GM18508 (cell line): ENCODE results near the gene CDK6.
A peak's percentile ranks its signal among the peaks of the same experiment; 100 is the strongest.
"Not testable (repeated sequence)": the region's sequence is repeated elsewhere in the genome, so short reads cannot be mapped to it uniquely, and the experiment has no call there.

Experiments
- ATAC-seq: cut with Tn5 transposase; IDR thresholded peaks from one replicate; pipeline ENCODE4 v1.9.1; 2021; ENCODE audit warnings: moderate number of reproducible peaks; ENCODE audit not compliant: insufficient read depth, unreplicated experiment

The CDK6 gene

DNA sequence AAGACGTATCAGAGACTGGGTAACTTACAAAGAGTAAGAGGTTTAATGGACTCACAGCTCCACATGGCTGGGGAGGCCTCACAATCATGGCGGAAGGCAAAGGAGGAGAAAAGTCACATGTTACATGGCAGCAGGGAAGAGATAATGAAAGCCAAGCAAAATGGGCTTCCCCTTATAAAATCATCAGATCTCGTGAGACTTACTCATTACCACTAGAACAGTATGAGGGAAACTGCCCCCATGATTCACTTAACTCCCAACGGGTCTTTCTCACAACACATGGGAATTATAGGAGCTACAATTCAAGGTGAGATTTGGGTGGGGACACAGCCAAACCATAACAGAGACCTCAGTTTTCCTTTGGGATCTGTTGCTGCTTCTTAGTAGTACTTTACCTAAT lies 92.2 kb downstream of the CDK6 start:
- ATAC-seq = not testable (repeated sequence)

- ATAC-seq = no peak
Observed at GRCh38 chr7:92742186-92742585, 94.2 kb downstream of the CDK6 start.

- ATAC-seq = no peak
Observed at GRCh38 chr7:92740700-92741126, 95.7 kb downstream of the CDK6 start.

GRCh38 chr7:92740134-92740533 lies 96.2 kb downstream of the CDK6 start:
- no peak for ATAC-seq

GRCh38 chr7:92739091-92739490 lies 97.3 kb downstream of the CDK6 start:
- ATAC-seq = no peak

DNA sequence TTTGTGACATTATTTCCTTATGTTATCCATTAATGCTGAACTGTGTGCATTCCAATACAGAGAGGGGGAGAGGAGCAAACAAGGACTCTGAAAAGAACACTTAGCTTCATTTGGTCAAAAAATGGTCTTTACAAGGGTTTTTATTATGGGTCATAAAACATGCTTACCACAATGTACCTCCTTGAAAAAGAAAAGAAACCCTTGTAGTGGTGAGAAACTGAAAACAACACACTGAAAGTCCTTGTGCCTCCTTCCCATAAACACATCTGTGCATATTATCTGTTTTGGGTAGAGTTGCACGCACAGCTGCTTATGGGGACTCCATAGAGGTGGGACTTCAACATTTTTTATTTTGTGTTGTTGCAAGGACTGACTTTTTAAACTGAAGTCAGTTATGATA lies 98.7 kb downstream of the CDK6 start:
- ATAC-seq = no peak

GRCh38 chr7:92736870-92737269 lies 99.5 kb downstream of the CDK6 start:
- no peak for ATAC-seq

- no peak for ATAC-seq
Observed at GRCh38 chr7:92735707-92736106, 100.7 kb downstream of the CDK6 start.

GRCh38 chr7:92732316-92733036 lies 103.9 kb downstream of the CDK6 start:
- no peak for ATAC-seq

GRCh38 chr7:92731335-92732063 lies 104.9 kb downstream of the CDK6 start:
- ATAC-seq = peak; percentile 51

DNA sequence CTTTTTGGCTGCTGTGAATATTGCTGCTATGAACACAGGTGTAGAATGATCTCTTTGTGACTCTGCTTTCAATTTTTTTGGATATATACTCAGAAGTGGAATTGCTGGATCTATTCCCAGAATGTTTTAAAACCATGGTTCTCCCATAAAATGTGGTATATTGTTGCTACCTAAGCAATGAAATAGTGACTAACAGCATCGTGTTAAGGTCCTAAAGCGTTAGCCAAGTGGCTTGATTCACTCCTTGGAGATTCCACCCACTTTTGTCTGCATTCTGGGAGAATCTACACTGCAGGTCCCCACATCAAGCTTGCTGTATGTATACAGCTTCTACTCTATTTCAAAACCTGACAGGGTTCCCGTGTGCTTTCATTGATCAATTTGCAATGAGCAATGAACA lies 105.6 kb downstream of the CDK6 start:
- ATAC-seq = no peak

GRCh38 chr7:92729751-92730150 lies 106.6 kb downstream of the CDK6 start:
- no peak for ATAC-seq

- no peak for ATAC-seq
Observed at GRCh38 chr7:92729172-92729571, 107.2 kb downstream of the CDK6 start.

DNA sequence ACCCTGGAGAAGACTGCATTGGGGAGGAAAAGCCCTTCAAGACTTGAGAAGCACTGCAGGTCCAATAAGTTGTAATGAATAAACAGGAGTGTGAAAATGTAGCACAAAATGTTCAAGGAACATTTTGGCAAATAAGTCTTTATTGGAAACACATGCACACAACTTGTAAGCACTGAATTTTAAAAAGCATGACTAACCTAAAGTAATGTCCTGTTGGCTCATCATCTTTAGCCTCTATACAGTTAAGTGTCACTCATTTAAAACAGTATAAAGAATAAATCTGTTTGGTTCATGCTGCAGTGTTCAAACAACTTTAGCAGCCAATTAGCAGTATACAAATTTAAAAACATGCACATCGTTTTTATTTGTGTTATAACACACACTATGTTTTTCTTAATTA lies 108.6 kb downstream of the CDK6 start:
- no peak for ATAC-seq

DNA sequence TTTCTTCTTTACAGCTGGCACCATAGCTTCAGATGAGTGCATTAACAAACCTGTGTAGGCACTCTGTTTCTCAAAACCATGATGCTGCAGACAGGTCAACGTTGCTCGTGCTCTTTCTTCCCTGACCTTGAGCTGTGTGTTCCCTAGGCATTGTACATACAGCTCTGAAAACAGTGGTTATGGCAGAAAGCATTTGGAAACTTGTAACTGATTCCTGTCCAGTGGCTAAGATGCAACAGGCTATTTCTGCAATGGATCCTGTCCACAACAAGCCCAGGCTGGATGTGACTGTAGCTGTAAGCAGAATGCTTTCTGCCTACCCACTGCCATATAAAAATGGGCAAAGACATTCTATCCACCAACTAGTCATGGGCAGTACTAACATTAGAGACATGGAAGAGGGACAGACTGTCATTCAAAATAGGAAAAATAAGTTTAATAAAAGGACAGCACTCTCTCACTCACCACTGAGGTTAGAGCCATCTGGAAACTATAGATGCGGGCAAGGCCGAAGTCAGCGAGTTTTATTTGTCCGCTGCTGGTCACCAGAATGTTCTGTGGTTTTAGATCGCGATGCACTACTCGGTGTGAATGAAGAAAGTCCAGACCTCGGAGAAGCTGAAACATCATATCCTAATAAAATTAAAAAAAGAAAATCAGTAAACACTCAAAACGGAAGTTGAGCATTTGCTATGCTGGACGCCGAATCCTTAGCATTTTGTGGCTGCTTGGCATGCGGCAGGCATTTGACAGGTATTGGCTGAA lies 111.0 kb downstream of the CDK6 start:
- no peak for ATAC-seq

DNA sequence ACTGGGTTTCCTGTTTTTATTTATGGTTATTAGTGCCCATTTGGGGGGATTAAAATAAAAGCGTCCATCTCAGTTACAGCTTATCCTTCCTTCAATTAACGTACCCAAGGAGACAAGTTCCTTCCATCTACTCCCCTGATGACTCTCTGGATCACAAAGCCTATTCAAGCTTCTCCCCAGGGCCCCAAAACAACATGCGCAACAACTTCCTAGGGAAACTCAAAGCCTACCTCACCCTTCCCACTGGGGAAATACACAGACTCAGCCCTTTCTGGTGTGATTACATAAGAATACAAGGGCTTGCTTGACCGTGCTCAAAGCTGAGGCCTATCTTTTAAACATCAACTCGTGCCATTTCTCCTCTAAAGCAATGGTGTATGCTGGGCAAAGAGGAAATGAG lies 112.4 kb downstream of the CDK6 start:
- ATAC-seq = no peak

DNA sequence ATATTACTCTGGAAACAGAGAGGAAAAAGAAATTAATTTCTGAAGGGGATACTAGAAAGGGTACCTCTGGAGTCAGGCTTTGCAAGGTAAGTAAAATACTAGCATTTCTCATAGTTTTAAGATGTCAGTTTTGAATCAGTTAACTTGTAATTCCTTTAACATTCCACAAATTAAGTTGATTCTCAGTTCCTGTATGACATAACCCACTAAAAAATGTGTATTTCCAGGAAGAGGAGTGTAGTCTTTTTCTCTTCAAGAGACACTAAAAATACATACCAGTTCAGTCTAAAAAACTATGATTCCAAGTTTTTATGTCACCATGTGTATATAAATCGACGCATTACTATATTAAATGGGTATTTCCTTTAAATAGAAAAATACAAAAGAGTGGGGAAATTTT lies 113.2 kb downstream of the CDK6 start:
- no peak for ATAC-seq

DNA sequence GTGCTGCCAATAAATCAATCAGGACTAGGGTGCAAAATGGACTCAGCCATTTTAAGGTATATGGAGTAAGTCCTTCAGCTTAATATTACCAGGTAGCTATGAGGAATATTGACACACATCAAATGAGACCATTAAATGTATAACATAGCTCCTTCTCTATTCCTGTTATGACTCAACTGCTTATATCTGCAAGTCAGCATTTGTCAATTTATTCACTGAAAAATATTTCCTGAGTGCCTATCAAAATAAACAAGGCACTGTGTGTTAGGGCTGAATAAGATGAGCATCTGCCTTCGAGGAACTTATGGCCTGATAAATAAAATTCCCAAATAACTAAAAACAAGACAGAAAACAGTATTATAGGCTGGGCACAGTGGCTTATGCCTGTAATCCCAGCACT lies 113.8 kb downstream of the CDK6 start:
- ATAC-seq = no peak

- ATAC-seq = no peak
Observed at GRCh38 chr7:92720604-92721350, 115.6 kb downstream of the CDK6 start.

DNA sequence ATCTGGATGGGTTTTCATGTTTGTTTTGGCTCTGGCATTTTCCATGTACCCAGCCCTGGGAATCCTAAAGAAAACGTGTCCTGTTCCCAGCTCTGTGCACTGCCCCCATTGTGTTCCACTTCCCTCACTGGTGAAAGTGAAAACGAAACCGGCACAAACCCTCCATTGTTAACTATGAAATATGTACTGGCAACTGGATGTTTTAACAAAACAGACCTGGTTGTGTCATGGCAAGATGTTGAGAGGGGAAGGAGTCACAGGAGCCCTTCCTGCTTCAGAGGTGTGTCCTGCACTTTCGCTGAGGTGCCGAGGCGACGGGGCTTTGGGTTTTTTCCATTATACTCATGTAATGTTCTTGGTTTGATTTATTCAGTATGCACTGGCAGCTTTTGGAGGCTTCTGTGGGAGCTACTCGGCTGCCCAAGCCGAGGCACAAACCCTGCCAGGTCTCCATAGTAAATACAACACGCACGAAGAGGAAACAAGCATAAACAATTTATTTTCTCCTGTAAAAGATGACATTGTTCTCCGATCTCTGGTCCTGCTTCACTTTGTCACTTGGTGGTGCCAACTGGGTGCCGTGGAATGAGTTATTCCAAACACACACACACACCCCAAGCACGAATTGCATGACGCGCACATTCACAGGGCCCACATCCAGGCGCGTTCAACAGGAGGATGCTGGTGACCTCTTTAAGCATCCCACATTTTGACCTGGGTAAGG lies 118.2 kb downstream of the CDK6 start:
- ATAC-seq = peak; percentile 36
